Measurements from ENCODE around the gene GIPC1. TPM values are rescaled to one million over a fixed set of nuclear protein-coding genes. Genes with fewer than 3 reads are reported as not detected.
A peak's percentile ranks its signal among the peaks of the same experiment; 100 is the strongest.

The GIPC1 gene
- total RNA-seq, 3 donors from 2014 or later = 199 to 374 (median 300) TPM

GRCh38 chr19:14516746-14517438, 21.0 kb upstream of the GIPC1 start:
- no peak for ATAC-seq
- DNase-seq = peak in 1 of 3 donors; percentile 55
- peak overlapping the region; percentile 88 for H3K4me3 ChIP-seq
- no peak for TF ChIP-seq CTCF (IDR thresholded peaks at IDR 0.05)
- H3K36me3 ChIP-seq (ENCODE audit: low read depth) = peaks cover 6% of the 10 kb centered on the region
- no peaks in the 10 kb centered on the region for H3K9me3 ChIP-seq
- H3K4me1 ChIP-seq (ENCODE audit: low read depth) = peaks cover 34% of the 10 kb centered on the region
- intact Hi-C loops (cut with DNase I, micrococcal nuclease) = no loop called here

GRCh38 chr19:14516048-14516534, 20.2 kb upstream of the GIPC1 start:
- no peak for TF ChIP-seq CTCF (IDR thresholded peaks at IDR 0.05)
- Histone ChIP-seq H3K4me1 (ENCODE audit: low read depth) (peaks cover 35% of the 10 kb centered on the region), H3K4me3 (no peak overlapping the region), H3K9me3 (no peaks in the 10 kb centered on the region), H3K36me3 (ENCODE audit: low read depth) (peaks cover 6% of the 10 kb centered on the region)
- ATAC-seq (no peak), DNase-seq (peak; percentile 60 to 70 (median 62))
- intact Hi-C loops (cut with DNase I, micrococcal nuclease) = no loop called here

- Histone ChIP-seq H3K4me3 (no peak overlapping the region), H3K4me1 (ENCODE audit: low read depth) (peaks cover 40% of the 10 kb centered on the region), H3K9me3 (no peaks in the 10 kb centered on the region), H3K36me3 (ENCODE audit: low read depth) (peaks cover 6% of the 10 kb centered on the region)
- ATAC-seq (no peak), DNase-seq (no peak)
- intact Hi-C loops (cut with DNase I, micrococcal nuclease) = no loop called here
- no peak for TF ChIP-seq CTCF (IDR thresholded peaks at IDR 0.05)
Observed at GRCh38 chr19:14515501-14516047, 19.6 kb upstream of the GIPC1 start.

GRCh38 chr19:14514215-14514863, 18.4 kb upstream of the GIPC1 start:
- Histone ChIP-seq H3K4me1 (ENCODE audit: low read depth) (peaks cover 36% of the 10 kb centered on the region), H3K9me3 (no peaks in the 10 kb centered on the region), H3K36me3 (ENCODE audit: low read depth) (peaks cover 6% of the 10 kb centered on the region), H3K4me3 (no peak overlapping the region)
- no peak for ATAC-seq
- TF ChIP-seq CTCF (IDR thresholded peaks at IDR 0.05) = no peak
- no peak for DNase-seq
- intact Hi-C loops (cut with DNase I, micrococcal nuclease) = no loop called here

- TF ChIP-seq CTCF (IDR thresholded peaks at IDR 0.05) = no peak
- intact Hi-C loops (cut with DNase I, micrococcal nuclease) = no loop called here
- DNase-seq (no peak), ATAC-seq (no peak)
- peaks cover 31% of the 10 kb centered on the region for H3K4me1 ChIP-seq (ENCODE audit: low read depth)
- no peak overlapping the region for H3K4me3 ChIP-seq
- H3K9me3 ChIP-seq = no peaks in the 10 kb centered on the region
- H3K36me3 ChIP-seq (ENCODE audit: low read depth) = no peaks in the 10 kb centered on the region
Observed at GRCh38 chr19:14512406-14512961, 16.6 kb upstream of the GIPC1 start.

Measured in mucosa of descending colon (tissue), 3 donors.